B cell (primary cell): ENCODE data around the gene MPC2. TPM values are rescaled to one million over a fixed set of nuclear protein-coding genes. Genes with fewer than 3 reads are reported as not detected.

ENCODE experiments used
- ATAC-seq: fragments of 200-7000 bp; cut with Tn5 transposase; one replicate; pipeline ENCODE4 v1.10.0; 2021; ENCODE audit warnings: low read depth, mild to moderate bottlenecking, moderate number of reproducible peaks, moderate library complexity
- CTCF ChIA-PET: fragments of 350-600 bp; sonication (Branson Sonifier 250); formaldehyde crosslinking; loops from one replicate; lab custom pipeline; 2021; ENCODE audit warnings: antibody characterized with exemption, inconsistent platforms; lab: Charles Lee
- POLR2A ChIA-PET: fragments of 350-600 bp; sonication (Branson Sonifier 250); formaldehyde crosslinking; loops from one replicate; lab custom pipeline; 2021; ENCODE audit warnings: antibody characterized with exemption; lab: Charles Lee
- DNase-seq: peaks from one replicate; pipeline ENCODE4 v3.0.0; 2013
- H2AFZ ChIP-seq: 2 replicates; pipeline ENCODE4 v1.6.1; 2012; ENCODE audit warnings: mild to moderate bottlenecking, low read depth, low read length; ENCODE audit not compliant: insufficient read depth, poor library complexity, severe bottlenecking
- H3K27ac ChIP-seq, 2 donors: 1 replicate in 1 of 2; 2 replicates in 1 of 2; pipeline ENCODE4 v1.5.1; 2012 to 2013; ENCODE audit warnings: low read length in 2 of 2, mild to moderate bottlenecking in 2 of 2, moderate library complexity in 1 of 2
- H3K27me3 ChIP-seq, 4 experiments: fragments of 200-600 bp in 1 of 4; sonication (generic) in 1 of 4; replicated peaks in 1 of 4; 1 replicate in 2 of 4; 2 replicates in 2 of 4; pipeline versions ENCODE4 v1.6.1 to v1.7.0; 2013 to 2016; ENCODE audit warnings: low read length in 3 of 4, mild to moderate bottlenecking in 2 of 4, mixed read lengths in 1 of 4, moderate library complexity in 1 of 4; ENCODE audit not compliant: insufficient read depth in 4 of 4, control insufficient read depth in 3 of 4; ENCODE audit errors: control extremely low read depth in 1 of 4
- H3K36me3 ChIP-seq, 2 experiments: replicated peaks in 1 of 2; 1 replicate in 1 of 2; 2 replicates in 1 of 2; pipeline versions ENCODE4 v1.6.1 to v1.7.1; 2013; ENCODE audit warnings: low read length in 1 of 2; ENCODE audit not compliant: insufficient read depth in 2 of 2, control insufficient read depth in 1 of 2; ENCODE audit errors: control extremely low read depth in 1 of 2, extremely low read depth in 1 of 2
- H3K4me1 ChIP-seq, 2 donors: fragments of 200-600 bp in 1 of 2; sonication (generic) in 1 of 2; 1 replicate in 1 of 2; 2 replicates in 1 of 2; pipeline versions ENCODE4 v1.5.1 to v1.6.1; 2013 to 2017; ENCODE audit warnings: low read length in 2 of 2; ENCODE audit not compliant: control insufficient read depth in 2 of 2, insufficient read depth in 2 of 2
- H3K4me2 ChIP-seq: replicated peaks from 2 replicates; pipeline ENCODE3; 2012; ENCODE audit warnings: mild to moderate bottlenecking, low read depth, low read length; ENCODE audit not compliant: poor library complexity, severe bottlenecking
- H3K4me3 ChIP-seq, 5 experiments: fragments of 200-600 bp in 1 of 5; sonication (generic) in 1 of 5; 1 replicate in 3 of 5; 2 replicates in 2 of 5; pipeline versions ENCODE4 v1.5.1 to v1.7.0; 2011 to 2016; ENCODE audit warnings: low read length in 4 of 5, mild to moderate bottlenecking in 4 of 5, low read depth in 2 of 5, control low read depth in 1 of 5, moderate library complexity in 1 of 5; ENCODE audit not compliant: insufficient read depth in 1 of 5; ENCODE audit errors: control extremely low read depth in 1 of 5, extremely low read depth in 1 of 5
- H3K79me2 ChIP-seq: fragments of 200-600 bp; sonication (generic); one replicate; pipeline ENCODE4 v1.6.0; 2016; ENCODE audit warnings: low read length; ENCODE audit not compliant: control insufficient read depth, insufficient read depth
- H3K9ac ChIP-seq: fragments of 200-600 bp; sonication (generic); 2 replicates; pipeline ENCODE4 v1.6.1; 2017; ENCODE audit warnings: mild to moderate bottlenecking, low read length, moderate library complexity
- H3K9me3 ChIP-seq, 3 donors: one replicate each; pipeline versions ENCODE4 v1.6.1 to v1.7.1; 2013; ENCODE audit warnings: low read length in 2 of 3; ENCODE audit not compliant: control insufficient read depth in 2 of 3, insufficient read depth in 1 of 3; ENCODE audit errors: control extremely low read depth in 1 of 3
- H4K20me1 ChIP-seq: 2 replicates; pipeline ENCODE4 v1.6.0; 2012; ENCODE audit warnings: mild to moderate bottlenecking, low read length; ENCODE audit not compliant: insufficient read depth, control insufficient read depth, poor library complexity, severe bottlenecking
- H3K27ac Mint-ChIP-seq: one replicate; pipeline ENCODE4 v1.8.0; 2021; ENCODE audit warnings: mixed read lengths
- H3K27me3 Mint-ChIP-seq: one replicate; pipeline ENCODE4 v1.8.0; 2021; ENCODE audit warnings: mixed read lengths
- H3K4me1 Mint-ChIP-seq: one replicate; pipeline ENCODE4 v1.8.0; 2021; ENCODE audit warnings: mixed read lengths
- H3K4me3 Mint-ChIP-seq: one replicate; pipeline ENCODE4 v1.8.0; 2021; ENCODE audit warnings: mixed read lengths
- H3K9me3 Mint-ChIP-seq: one replicate; pipeline ENCODE4 v1.8.0; 2022; ENCODE audit warnings: mixed read lengths; ENCODE audit not compliant: insufficient read depth
- EZH2 ChIP-seq: IDR thresholded peaks from 2 replicates; pipeline ENCODE4 v1.6.1; 2012; ENCODE audit warnings: borderline replicate concordance, low read depth, mild to moderate bottlenecking, moderate library complexity, low read length; ENCODE audit not compliant: insufficient read depth, poor library complexity, severe bottlenecking
- WGBS: methylation state at CpG from one replicate; pipeline ENCODE4 v1.1.5; 2013; ENCODE audit warnings: missing lambda C conversion rate; ENCODE audit not compliant: insufficient coverage; 5-methylcytosine and 5-hydroxymethylcytosine counted together
- intact Hi-C: fragments of 100-400 bp; cut with micrococcal nuclease; formaldehyde crosslinking; loops from one replicate; pipeline ENCODE4 v1.10.0; 2022
- polyA plus RNA-seq: library from polyadenylated mRNA; depleted of rRNA; stranded (reverse); fragments of >200 nt; gene quantifications from 2 replicates; pipeline ENCODE4 v1.2.3, GENCODE V29; 2012
- total RNA-seq, 2 donors: library from RNA; stranded (reverse); fragments of 120-200 nt in 1 of 2; gene quantifications; 1 replicate in 1 of 2; 2 replicates in 1 of 2; pipeline versions ENCODE4 v1.2.3 to v1.2.4, GENCODE V29; 2013 to 2022
- TF ChIP-seq, protein P1 (sequence below): fragments of 200-600 bp; IDR thresholded peaks from one replicate; pipeline ENCODE4 v1.8.0; 2022; ENCODE audit warnings: antibody characterized with exemption, mild to moderate bottlenecking

The MPC2 gene
- total and polyA plus RNA-seq, 2 donors (not counting 1 experiment from before 2014, with no cell fraction given): 16.4 to 17.5 TPM

DNA sequence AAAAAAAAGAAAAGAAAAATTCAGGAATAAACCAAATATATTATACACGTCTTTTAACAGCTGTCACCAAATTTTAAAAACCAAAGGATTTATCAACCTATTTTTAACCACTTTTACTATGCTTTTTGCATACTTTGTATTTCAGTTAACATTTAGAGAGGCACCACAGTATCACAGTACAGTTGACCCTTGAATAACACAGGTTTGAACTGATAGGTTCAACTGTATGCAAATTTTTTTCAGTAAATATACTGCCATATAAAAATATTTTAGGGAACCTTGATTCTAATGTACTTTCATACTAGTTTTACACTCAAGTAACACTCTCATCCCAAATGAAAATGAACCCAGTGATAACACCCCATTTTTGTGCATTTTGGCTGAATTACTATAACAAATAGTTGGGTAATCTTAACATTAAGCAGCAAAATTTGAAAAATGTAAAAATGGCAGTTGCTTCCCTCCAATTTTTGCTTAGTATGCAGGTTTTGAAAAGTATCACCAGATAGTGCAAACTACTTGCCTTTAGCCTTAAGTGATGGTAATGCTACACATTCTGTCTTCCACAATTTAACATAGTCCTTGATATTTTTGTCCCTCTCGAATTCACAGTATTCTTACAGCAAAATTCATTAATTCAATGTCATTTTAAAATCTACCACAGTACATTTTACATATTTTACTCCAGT, 12.2 kb downstream of the MPC2 start:
- Histone ChIP-seq H3K9me3 (no peaks in the 10 kb centered on the region), H3K36me3 (peaks cover 2 to 5% of the 10 kb centered on the region in 2 experiments), H3K9ac (no peak overlapping the region), H4K20me1 (peaks cover 8% of the 10 kb centered on the region), H3K4me1 (peaks cover 0 to 4% of the 10 kb centered on the region in 2 donors), H3K27ac (no peak overlapping the region), H2AFZ (no peak overlapping the region), H3K4me2 (no peak overlapping the region), H3K27me3 (no peaks in the 10 kb centered on the region), H3K4me3 (no peak overlapping the region), H3K79me2 (peaks cover 35% of the 10 kb centered on the region)
- Mint-ChIP-seq H3K4me1 (peaks cover 18% of the 10 kb centered on the region), H3K9me3 (no peaks in the 10 kb centered on the region), H3K27ac (no peak overlapping the region), H3K27me3 (no peaks in the 10 kb centered on the region), H3K4me3 (no peak overlapping the region)
- WGBS: 100% methylated on average over 1 of the region's 2 CpGs
- ChIA-PET POLR2A (interaction anchor here (0.6 kb wide), 1 partner anchor 266 kb away, joined by 3 read pairs; no protein-coding TSS in a partner anchor), CTCF (no interaction called here)
- intact Hi-C loops: no loop called here
- DNase-seq: no peak
- no peak for ATAC-seq
- TF ChIP-seq, protein P1, sequence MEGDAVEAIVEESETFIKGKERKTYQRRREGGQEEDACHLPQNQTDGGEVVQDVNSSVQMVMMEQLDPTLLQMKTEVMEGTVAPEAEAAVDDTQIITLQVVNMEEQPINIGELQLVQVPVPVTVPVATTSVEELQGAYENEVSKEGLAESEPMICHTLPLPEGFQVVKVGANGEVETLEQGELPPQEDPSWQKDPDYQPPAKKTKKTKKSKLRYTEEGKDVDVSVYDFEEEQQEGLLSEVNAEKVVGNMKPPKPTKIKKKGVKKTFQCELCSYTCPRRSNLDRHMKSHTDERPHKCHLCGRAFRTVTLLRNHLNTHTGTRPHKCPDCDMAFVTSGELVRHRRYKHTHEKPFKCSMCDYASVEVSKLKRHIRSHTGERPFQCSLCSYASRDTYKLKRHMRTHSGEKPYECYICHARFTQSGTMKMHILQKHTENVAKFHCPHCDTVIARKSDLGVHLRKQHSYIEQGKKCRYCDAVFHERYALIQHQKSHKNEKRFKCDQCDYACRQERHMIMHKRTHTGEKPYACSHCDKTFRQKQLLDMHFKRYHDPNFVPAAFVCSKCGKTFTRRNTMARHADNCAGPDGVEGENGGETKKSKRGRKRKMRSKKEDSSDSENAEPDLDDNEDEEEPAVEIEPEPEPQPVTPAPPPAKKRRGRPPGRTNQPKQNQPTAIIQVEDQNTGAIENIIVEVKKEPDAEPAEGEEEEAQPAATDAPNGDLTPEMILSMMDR: no peak
- TF ChIP-seq EZH2: no peak

DNA sequence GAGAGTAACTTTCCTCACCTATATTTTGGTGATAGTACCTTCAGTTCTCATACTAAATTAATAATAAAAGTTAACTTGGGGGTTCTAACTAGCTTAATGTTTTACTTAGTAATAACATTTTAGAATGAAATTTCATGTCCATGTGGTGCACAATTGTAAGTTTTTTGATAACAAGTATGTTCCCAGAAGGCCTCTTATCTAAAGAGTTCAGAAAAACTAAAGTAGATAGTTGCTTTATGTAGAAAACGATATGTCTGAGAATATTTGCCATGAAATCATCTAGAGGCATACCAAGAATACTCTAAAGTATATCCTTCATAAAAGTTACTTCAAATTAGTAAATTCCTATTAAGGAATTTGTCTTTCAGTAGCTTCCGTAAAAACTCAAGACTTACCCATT, 12.8 kb downstream of the MPC2 start:
- TF ChIP-seq EZH2: no peak
- TF ChIP-seq, protein P1: no peak
- H3K27ac Mint-ChIP-seq: no peak overlapping the region
- CTCF ChIA-PET: no interaction called here
- H2AFZ ChIP-seq: no peak overlapping the region
- DNase-seq: no peak
- H3K79me2 ChIP-seq: peaks cover 33% of the 10 kb centered on the region
- H3K4me3 ChIP-seq: no peak overlapping the region
- no peaks in the 10 kb centered on the region for H3K9me3 Mint-ChIP-seq
- H3K9me3 ChIP-seq: no peaks in the 10 kb centered on the region
- intact Hi-C loops: no loop called here
- no peak overlapping the region for H3K9ac ChIP-seq
- WGBS: no CpG with 5 or more reads among the region's 2 CpGs
- no peaks in the 10 kb centered on the region for H3K27me3 Mint-ChIP-seq
- H3K4me1 Mint-ChIP-seq: peaks cover 17% of the 10 kb centered on the region
- no peak for ATAC-seq
- H3K4me1 ChIP-seq: peaks cover 0 to 4% of the 10 kb centered on the region in 2 donors
- H3K4me2 ChIP-seq: no peak overlapping the region
- no peak overlapping the region for H3K4me3 Mint-ChIP-seq
- no peak overlapping the region for H3K27ac ChIP-seq
- peaks cover 2 to 5% of the 10 kb centered on the region in 2 experiments for H3K36me3 ChIP-seq
- H3K27me3 ChIP-seq: no peaks in the 10 kb centered on the region
- POLR2A ChIA-PET: no interaction called here
- peaks cover 8% of the 10 kb centered on the region for H4K20me1 ChIP-seq
